Glomerular visceral epithelial cell (primary cell): ENCODE data around the gene NFAM1.

Experiments
- DNase-seq: peaks from one replicate; pipeline ENCODE4 v3.0.0-alpha.2; 2016; ENCODE audit errors: extremely low spot score

NFAM1 gene

DNA sequence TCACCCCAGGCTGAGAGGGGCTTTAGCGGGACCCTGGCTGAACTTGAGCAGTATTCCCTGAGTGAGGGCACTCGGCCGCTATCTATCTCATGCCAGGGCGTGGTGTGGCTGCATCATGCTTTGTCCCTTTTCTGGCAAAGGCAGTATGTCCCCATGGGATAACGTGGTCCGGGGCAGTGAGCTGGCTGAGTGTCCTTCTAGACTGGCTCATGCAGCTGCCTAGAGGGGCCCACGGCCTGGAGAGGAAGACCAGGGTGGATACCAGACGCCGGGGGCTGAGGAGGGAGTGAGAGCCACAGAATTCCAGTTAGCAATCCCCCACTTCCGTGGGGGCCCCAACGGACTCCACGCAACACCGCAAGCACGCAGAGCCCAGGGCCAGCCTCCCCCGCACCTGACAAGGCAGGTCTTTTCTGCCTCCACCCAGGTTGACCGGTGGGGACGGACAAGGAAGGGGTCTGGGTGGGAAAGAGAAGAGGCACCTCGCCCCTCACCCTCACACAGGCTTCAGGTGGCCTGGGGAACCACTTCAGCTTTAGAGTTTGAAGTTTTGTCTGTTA lies 15.5 kb downstream of the NFAM1 start:
- DNase-seq: no peak

DNA sequence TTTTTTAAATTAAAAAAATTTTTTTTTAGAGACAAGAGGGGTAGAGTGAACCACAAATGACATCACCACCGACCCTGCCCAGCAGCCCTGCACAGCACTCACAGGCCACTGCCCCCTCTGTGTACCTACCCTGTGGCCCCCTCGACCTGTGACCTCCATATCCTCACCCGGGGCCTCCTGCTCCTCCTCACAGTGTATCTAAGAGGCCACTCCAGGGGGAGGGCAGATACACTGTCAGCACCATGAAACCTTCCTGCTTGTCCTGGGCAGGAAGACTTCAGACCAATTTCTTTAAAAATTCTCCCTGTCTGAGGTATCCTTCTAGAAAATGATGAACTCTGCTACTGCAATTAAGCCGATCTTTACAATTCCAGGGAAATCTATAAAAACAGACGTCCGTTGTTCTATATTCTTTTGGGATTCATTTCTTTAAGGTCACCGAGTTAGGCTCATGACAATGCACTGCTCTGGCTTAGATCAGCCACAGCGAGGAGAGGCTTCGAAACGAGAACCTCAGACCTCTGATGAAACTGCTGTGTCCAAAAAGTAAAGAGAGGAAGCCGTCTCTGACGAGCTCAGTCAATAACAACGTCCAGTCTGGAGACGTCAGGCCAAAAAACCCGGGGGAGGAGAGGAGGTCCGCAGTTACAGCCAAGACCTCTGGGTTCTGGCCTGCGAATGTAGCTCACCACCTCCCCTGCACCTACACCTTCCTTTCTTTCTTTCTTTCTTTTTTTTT lies 17.5 kb downstream of the NFAM1 start:
- DNase-seq: no peak

DNA sequence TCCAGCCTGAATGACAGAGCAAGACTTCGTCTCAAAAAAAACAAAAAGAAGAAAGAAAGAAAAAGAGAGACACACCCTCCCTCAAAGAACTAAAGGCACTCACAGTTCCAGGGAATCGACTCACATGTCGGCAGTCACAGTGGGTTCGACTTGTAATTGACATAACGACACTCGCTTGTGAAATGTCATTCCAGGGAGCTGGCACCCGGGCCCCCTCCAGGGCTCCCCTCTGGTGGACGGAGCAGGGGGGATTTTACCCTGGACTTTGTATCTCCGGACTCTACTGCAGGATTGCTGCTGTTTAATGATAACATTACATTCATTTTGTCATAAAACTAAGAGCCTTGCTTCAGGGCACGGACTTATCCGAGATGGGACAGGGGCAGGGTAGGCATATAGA lies 18.2 kb downstream of the NFAM1 start:
- DNase-seq: no peak

DNA sequence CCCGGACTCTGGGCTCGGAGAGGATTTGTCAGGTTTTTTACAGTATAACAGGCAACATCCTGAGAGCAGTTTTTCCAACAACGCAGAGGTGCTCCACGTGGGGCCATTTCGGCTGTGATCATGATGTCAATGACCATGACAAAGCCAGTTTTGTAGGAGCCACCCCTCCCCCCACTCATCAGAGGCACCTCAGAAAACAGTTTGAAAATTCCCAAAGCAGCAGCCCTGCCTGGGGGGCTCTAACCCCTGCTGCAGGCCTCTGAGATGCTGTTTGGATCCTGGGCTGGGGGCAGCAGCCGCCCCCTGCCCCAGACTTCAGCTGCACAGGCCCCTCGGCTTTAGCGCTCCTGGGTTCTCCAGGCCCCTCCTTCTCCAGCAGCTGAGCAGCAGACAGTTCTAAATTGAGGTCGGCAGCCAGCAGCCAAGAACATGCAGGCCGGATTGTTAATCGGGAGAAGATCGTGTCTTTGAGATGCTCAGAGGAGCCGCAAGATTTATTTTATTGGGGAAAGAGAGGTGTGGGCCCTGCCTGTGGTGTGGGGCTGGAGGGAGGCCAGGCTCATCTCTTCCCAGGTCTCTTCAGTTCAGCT lies 19.4 kb downstream of the NFAM1 start:
- DNase-seq: no peak

DNA sequence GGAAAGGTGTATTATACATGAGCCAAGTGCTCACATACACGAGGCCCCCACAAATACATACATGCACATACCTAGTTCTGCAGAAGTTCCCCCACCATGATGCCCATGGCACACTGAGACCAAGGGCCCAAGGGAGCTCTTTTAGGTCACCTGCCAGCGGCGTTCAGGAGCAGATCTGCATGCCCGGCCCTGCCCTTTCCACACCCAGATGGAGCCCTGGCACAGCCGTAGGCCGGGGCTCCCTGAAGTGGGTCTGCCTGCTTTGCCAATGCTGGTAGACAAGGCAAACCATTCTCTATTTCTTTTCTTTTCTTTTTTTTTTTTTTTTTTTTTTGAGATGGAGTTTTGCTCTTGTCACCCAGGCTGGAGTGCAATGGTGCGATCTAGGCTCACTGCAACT lies 21.5 kb downstream of the NFAM1 start:
- DNase-seq: no peak

DNA sequence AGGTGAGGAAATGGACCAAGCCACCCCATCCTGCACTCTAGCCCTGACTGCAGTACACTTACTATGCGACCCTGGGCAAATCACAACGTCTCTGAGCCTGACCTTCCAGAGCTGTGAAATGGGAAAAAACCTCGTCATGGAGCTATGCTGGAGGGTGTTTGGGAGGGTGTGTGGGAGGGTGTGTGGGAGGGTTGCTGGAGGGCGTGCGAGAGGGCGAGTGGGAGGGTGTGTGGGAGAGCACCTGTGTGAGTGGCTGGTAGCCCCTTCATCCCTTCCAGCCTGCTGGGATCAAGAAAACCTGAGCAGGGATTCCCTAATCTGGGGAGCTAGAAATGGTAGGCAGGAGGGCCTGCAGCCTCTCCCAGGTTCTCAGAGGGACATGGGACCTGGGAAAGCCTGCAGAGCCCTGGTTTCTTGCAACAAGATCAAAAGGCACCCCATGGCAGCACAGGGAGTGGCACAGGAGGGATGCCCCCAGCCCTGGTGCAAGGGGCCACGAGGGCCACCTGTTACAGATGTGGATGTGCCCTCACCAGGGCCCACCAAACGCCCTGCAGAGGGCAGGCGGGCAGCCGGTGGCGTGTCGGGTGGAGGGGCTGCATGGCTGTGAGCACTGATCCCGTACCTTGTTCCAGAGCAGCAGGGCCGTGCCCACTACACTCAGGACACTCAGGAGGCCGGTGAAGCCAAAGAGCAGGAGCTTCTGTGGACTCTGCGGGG lies 23.2 kb downstream of the NFAM1 start:
- DNase-seq: no peak

DNA sequence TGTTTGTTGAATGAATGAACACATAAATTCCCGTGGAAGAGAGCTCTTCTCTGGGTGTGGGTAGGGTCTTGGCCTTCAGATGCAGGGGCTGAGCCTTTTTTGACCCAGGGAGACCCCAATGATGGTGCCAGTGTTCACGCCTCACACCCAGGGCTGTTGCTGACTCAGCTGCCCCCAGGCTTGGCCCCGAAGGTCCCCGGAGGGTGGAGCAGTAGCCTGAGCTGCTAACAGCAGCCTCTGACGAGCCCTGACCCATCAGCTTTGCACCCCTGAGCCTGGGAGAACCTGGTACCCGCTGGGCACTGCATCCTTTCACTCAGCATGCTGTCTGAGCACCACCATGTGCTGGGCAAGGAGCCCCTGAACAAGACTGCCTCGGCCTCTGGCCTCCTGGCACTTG lies 23.9 kb downstream of the NFAM1 start:
- no peak for DNase-seq

DNA sequence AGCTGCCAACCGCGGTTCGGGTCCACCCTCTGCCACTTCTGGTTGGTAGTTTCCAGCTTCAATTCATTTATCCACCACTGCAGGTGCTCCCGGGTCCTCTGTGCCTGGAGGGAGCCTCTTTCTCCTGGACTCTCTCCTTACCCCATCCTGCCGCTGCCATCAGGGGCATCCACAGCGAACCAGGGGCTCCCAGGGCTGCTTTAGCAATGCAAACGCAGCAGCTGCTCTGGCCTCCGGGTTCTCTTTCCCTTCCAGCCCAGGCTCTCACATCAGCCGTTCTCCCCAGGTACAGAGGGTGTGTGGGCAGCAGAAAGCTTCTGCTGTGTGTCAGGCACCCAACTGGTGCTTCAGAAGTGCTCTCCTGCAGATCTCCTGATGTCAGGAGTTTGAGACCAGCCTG lies 27.9 kb downstream of the NFAM1 start:
- DNase-seq: no peak

DNA sequence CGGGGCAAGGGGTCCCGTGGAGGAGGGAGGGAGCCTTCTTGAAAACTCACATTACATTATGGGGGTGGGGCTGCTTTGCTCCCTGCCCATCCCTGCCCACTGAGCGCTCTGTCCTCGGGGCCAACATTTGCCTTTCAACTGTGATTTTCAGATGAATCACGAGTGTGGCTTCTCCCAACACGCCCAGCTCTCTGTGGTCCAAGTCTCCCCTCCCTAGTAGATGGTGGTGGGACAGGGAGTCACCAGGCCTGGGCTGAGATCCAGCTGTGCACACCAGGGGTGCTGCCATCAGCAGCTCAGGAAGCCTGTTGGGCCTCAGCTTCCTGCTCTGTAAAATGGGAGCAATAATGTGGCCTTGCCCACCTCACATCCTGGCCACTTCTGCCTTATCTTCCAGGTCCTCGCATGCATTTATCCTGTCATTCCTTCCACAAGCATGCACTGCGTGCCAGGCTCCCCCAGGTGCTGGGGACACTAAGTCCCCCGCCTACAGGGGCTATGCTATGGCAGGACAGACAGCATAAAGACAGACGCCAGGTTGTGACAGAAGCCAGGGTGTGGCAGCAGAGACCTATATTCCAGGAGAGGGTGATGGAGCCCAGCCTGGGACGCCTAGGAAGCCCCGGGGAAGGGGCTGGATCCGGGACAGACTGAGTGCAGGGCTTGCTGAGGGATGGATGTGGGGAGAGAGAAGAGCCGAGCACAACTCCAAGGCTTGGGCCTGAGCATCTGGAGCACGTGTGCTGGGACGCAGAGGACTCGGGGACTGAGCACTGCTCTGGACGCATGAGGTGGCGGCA lies 30.5 kb downstream of the NFAM1 start:
- no peak for DNase-seq

DNA sequence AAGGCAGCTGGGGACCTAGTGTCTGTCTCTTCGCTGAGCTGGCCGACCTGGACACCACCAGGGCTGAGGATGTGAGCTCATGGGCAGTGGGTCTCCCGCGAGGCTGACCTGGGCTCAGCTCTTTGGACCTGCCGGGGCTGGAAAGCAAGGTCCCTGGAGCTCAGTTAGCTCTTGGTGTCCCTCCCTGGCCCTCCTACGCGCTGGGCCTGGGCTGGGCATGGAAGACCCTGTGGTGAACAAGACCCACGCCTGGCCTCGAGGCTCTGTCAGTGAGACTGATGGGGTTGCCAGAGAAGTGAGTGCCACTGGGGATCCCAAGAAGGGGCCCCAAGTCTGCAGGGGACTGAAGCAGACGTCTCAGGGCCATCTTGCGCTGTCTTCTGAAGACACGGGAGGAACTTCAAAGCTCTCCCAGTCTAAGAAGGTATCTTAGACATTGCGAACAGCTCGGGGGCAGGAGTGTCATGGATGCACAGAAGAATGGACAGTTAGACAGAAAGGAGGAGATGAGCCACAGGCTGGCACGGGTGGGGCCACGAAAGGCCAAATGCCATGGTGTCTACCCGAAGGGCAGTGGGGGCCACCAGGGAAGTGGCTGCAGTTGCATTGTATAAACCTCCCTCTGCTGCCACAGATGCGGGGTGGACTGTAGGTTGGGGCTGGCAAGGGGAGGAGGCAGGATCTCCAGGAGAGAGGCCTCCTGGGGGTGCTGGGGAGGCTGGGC lies 31.2 kb downstream of the NFAM1 start:
- no peak for DNase-seq

DNA sequence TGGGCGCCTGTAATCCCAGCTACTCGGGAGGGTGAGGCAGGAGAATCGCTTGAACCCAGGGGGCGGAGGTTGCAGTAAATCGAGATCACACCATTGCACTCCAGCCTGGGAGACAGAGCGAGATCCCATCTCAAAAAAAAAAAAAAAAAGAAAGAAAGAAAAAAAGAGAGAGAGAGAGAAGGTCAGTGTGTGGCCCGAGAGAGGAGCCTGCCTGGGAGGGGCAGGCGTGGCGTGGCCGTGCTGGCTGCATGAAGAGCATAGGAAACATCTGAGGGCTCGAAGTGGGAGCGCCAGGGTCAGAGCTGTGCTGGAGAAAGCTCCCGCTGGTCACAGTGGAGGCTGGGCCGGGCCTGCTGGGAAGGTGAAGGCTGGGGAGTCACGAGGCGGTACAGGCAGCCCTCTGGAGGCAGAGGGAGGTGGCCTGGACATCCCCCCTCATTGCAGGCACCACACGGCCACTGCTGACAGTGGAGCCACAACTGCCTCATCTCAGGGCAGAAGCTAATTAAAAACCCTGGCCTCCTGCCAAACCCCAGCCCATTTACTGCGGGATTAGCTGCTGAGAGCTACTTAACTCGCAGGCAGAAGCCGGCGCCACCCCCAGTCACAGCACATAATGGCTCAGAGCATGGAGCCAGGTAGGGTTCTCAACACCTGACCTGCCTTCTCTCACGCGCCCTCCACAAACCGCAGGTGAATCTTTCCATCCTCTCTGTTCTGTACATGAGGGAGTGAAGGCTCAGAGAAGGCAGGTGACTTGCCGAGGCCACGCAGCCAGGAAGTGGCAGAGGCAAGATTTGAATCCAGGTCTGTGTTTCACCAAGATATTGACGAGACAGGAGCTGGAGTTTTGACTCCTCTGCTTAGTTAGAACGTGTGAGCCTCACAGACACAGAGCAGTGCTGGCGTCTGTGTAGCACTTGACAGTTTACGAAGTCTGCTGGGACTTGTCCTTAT lies 32.6 kb downstream of the NFAM1 start:
- DNase-seq: no peak

DNA sequence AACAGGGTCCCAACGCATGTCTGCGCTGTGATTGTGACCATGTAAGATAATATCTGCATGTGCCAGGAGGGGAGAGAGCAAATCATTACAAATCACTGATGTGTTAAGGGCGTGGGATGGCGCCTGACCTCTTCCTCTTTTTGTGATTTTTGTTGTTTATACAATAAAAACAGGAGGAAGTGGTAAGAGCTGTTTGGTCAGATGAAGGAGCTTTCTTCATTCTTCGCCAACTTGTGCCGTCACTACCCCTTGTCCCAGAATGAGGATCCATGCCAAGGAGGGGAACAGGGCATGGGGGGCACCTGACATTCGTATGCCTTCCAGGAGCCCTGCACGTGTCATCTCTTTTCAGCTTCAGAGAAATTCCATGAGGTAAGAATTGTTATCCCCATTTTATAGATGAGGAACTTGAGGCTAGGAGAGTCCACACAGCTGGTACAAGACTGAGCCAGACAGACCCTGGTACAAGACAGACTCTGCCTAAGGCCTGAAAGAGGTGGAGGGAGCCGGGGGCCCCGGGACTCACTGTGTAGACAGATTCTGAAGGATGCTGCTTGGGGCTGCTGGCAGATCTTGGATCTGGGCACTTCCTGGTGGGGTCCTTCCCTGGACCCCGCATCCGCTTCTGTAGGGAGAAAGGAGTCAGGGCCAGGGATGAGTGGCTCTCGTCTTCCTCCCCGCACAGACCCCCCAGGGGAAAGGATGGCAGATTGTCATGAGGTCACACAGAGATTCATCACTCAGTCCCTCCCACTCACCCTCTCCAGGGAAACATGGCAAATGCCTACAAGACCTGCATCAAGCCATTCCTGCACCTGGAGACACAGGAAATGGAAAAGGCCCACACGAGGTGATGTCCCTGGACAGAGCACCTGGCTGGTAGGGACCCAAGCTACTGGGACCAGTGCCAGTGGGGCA lies 34.6 kb downstream of the NFAM1 start:
- no peak for DNase-seq

DNA sequence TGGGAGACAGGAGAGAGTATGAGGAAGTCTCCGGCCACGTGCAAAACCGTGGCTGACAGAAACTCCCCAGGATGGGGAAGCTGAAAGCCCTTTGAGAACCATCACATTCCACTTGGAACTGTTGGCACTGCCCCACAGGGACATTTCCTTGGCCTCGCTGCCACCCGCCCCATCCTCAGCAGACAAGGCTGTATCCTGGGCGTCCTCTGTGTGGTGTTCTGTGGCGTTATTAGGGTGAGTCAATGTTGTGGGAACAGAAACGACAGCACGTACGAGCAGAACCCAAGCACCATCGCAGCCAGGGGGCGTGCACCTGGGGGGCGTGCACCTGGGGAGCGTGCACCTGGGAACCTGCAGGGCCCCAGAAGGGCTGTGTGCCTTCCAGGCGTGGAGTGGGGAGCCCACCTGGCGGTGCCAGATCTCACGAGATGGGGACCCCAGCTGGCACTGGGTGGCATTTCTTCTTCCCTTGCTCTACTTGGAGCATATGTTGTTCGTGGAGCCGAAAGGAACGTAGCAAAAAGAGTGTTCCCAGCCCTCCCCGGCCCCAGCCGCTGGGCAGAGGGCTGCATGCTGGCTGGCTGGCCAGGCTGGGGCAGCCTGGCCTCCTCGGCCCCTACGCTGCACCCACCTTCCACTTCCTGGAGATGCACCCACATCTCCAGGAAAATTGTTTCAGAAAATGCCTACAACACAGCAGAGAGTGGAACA lies 35.4 kb downstream of the NFAM1 start:
- no peak for DNase-seq

DNA sequence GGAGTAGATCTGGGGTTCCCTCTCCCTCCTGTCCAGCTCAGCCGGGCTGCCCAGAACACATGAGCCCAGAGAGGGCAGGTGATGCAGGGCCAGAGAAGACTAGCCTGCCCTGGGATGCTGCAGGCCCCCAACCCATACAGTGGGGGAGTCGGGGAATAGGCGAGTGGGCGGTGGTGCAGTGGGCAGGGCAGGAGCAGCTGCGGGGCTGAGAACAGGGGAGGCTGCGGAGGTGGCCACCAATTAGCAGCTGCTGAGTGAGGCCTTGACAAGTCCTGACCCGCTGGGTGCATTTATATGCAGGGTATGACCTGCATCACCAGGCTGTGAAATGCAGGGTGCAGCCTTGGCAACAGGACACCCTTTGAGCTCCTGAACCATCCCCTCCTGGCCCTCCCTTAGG lies 43.1 kb downstream of the NFAM1 start:
- DNase-seq: no peak

DNA sequence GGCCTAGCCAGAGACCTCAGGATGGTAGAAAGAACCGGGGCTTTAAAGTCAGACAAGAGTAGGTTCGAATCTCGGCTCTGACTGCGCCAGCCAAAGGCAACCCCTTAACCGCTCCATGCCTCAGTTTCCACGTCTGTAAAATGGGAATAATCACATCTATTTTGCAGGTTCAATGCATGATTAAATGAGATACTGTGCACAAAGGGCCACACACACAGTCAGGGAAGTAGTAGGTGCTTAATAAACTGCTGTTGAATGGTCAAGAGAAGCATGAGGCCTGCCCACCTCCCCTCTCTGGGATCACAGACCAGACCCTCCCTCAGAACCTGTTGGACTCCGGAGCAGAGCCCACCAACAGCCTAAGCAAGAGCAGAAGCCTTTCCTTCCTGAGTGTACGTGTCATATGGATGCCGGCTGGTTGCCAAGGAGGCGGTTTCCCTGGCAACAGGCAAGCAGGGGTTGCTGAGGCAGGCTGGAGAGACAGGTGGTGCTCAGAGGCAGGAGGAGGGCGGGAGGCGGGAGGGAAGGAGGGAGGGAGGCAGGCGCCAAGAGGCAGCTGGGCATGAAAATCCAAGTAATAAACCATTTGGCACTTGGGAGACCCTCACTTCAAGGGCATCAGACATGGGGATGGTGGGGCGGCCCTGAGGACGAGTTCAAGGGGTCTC lies 43.9 kb downstream of the NFAM1 start:
- peak; percentile 16 for DNase-seq

DNA sequence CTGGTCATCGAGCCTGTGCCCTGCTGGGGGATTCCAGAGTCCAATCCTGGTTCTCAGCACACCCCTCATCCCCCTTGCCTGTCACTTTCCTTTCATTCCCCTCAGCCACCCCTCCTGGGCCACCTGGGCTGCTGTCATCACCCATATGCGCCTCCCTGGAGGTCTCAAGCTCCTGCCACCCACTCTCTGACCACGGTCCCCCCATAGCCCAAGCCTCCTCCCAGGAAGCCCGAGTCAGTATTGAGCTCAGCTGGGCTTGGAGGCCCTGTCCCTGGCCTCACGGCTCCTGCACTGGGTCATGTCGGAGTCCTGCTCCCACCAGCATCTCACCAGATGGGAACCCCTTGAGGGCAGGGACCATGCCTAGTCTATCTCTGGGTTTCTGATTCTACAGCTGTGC lies 44.6 kb downstream of the NFAM1 start:
- DNase-seq: no peak

DNA sequence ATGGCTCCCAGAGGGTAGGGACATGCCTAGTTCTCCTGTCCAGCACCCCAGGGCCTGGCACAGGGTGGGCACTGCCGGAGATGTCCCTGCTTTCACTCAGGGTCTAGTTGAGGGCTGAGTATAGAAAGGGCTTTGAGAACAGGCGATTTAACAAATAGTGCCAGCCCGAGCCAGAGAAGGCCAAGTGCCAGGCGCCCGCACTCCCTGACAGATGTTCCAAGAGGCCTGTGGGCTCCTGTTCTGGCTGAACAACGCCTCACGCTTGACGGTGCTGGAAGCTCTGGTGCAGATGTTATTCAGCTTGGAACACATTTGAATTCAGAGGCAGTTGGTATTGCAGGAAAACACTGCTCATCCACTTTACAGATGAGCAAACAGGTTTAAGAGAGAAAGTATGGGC lies 46.5 kb downstream of the NFAM1 start:
- DNase-seq: no peak

DNA sequence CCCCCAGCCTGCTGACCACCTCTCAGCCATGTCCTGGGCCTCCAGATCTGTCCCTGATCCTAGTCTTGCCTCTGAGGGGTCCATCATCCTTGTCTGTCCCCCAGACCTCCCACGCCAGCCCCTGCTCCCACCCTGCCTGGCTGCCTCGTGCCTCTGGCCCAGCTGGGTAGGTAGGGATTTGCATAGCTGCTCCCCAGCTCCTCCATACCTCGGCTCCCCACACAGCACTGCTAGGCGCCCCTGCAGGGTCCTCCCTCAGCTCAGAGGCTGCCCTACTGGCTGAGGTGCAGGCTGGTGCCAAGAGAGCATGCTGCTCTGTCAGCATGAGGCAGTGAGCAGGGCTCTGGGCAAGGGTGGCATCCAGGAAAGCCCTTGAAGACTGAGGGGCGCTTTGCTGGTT lies 47.7 kb downstream of the NFAM1 start:
- no peak for DNase-seq
